K562 (cell line): ENCODE data around the gene POLR3G. TPM values are rescaled to one million over a fixed set of nuclear protein-coding genes. Genes with fewer than 3 reads are reported as not detected.

Experiments
- ARID3B ChIP-seq: fragments of 250-450 bp; sonication (Bioruptor Pico); IDR thresholded peaks from 2 replicates; pipeline ENCODE4 v1.4.0; 2020; ENCODE audit warnings: borderline replicate concordance
- BHLHE40 ChIP-seq: IDR thresholded peaks from 2 replicates; pipeline ENCODE4 v1.6.1; 2011; ENCODE audit warnings: low read length, improper control_type of control experiment
- BRF1 ChIP-seq: IDR thresholded peaks from 3 replicates; pipeline ENCODE4 v1.6.1; 2011; ENCODE audit warnings: borderline replicate concordance, mild to moderate bottlenecking; ENCODE audit not compliant: insufficient read length; ENCODE audit errors: extremely low read depth
- CREM ChIP-seq: IDR thresholded peaks from 2 replicates; pipeline ENCODE4 v1.6.1; 2014; ENCODE audit warnings: antibody characterized with exemption, low read depth
- GABPB2 ChIP-seq: fragments of 250-450 bp; sonication (Bioruptor Pico); conservative IDR thresholded peaks from 2 replicates; pipeline ENCODE4 v1.5.1; 2021; ENCODE audit warnings: mild to moderate bottlenecking
- HMGN3 ChIP-seq: IDR thresholded peaks from 2 replicates; pipeline ENCODE4 v1.6.1; 2011; ENCODE audit warnings: borderline replicate concordance, low read depth, mild to moderate bottlenecking, mixed read lengths, low read length; ENCODE audit not compliant: insufficient read length; ENCODE audit errors: extremely low read depth
- HNRNPK ChIP-seq: fragments of 200-400 bp; formaldehyde crosslinking; IDR thresholded peaks from one replicate; pipeline ENCODE4 v1.6.1; 2018; ENCODE audit warnings: mild to moderate bottlenecking, low read depth, low read length; ENCODE audit not compliant: poor library complexity, severe bottlenecking
- HSF4 ChIP-seq: fragments of 250-450 bp; sonication (Bioruptor Pico); IDR thresholded peaks from 2 replicates; pipeline ENCODE4 v2.1.2; 2022; ENCODE audit warnings: mild to moderate bottlenecking, moderate library complexity, borderline replicate concordance
- JUN ChIP-seq, 2 experiments: sonication (generic) in 1 of 2; formaldehyde crosslinking in 1 of 2; IDR thresholded peaks; 2 replicates each; pipeline versions ENCODE4 v1.6.1 to v1.8.0; 2012 to 2022; ENCODE audit warnings: borderline replicate concordance in 2 of 2, mild to moderate bottlenecking in 2 of 2, improper control_type of control experiment in 1 of 2, low read depth in 1 of 2, low read length in 1 of 2, missing genetic modification reagents in 1 of 2
- KDM2B ChIP-seq: fragments of 250-450 bp; sonication (Bioruptor Pico); IDR thresholded peaks from 2 replicates; pipeline ENCODE4 v1.8.0; 2021; ENCODE audit warnings: mild to moderate bottlenecking, moderate library complexity
- MIER1 ChIP-seq: fragments of 450-650 bp; IDR thresholded peaks from 2 replicates; pipeline ENCODE4 v1.6.1; 2016; ENCODE audit warnings: antibody characterized with exemption, mild to moderate bottlenecking, low read depth
- PTRF ChIP-seq: fragments of 450-650 bp; IDR thresholded peaks from 2 replicates; pipeline ENCODE4 v1.6.1; 2016; ENCODE audit warnings: mild to moderate bottlenecking, missing genetic modification characterization, missing compliant biosample characterization
- SAFB2 ChIP-seq: fragments of 200-400 bp; formaldehyde crosslinking; IDR thresholded peaks from 2 replicates; pipeline ENCODE4 v1.6.1; 2018; ENCODE audit warnings: borderline replicate concordance, low read length, low read depth, moderate library complexity; ENCODE audit not compliant: severe bottlenecking
- SP2 ChIP-seq: IDR thresholded peaks from 2 replicates; pipeline ENCODE4 v1.6.1; 2011; ENCODE audit warnings: mild to moderate bottlenecking, low read depth, low read length, moderate library complexity; ENCODE audit not compliant: poor library complexity, severe bottlenecking; ENCODE audit errors: extremely low read depth
- TAL1 ChIP-seq: fragments of 450-650 bp; IDR thresholded peaks from 2 replicates; pipeline ENCODE4 v1.6.1; 2016; ENCODE audit warnings: mild to moderate bottlenecking
- TBP ChIP-seq: optimal IDR thresholded peaks from 2 replicates; pipeline ENCODE3; 2011; ENCODE audit warnings: low read depth, low read length, improper control_type of control experiment
- TGIF2 ChIP-seq: sonication (generic); formaldehyde crosslinking; IDR thresholded peaks from 2 replicates; pipeline ENCODE4 v1.8.1; 2022; ENCODE audit warnings: mild to moderate bottlenecking, missing genetic modification reagents, moderate library complexity
- USF2 ChIP-seq: sonication (generic); formaldehyde crosslinking; IDR thresholded peaks from 2 replicates; pipeline ENCODE4 v1.5.0; 2020; ENCODE audit warnings: missing genetic modification reagents
- ZBTB11 ChIP-seq, 3 experiments: fragments of 200-800 bp in 1 of 3; fragments of 250-450 bp in 1 of 3; fragments of 450-650 bp in 1 of 3; sonication (Bioruptor Pico) in 1 of 3; sonication (Bioruptor generic) in 1 of 3; formaldehyde crosslinking in 1 of 3; IDR thresholded peaks; 2 replicates each; pipeline versions ENCODE4 v1.6.1 to v1.8.0; 2016 to 2022; ENCODE audit warnings: mild to moderate bottlenecking in 2 of 3, missing genetic modification characterization in 2 of 3, missing compliant biosample characterization in 1 of 3, moderate library complexity in 1 of 3
- ZNF133 ChIP-seq: fragments of 250-450 bp; sonication (Bioruptor Pico); IDR thresholded peaks from 2 replicates; pipeline ENCODE4 v1.4.0; 2020; ENCODE audit warnings: mild to moderate bottlenecking
- ZNF717 ChIP-seq: fragments of 250-450 bp; sonication (Bioruptor Pico); IDR thresholded peaks from 2 replicates; pipeline ENCODE4 v1.5.0; 2021
- polyA plus RNA-seq, 8 experiments: library from polyadenylated mRNA; depleted of rRNA in 4 of 8; stranded (reverse) in 5 of 8; unstranded in 3 of 8; fragments of >200 nt; fragmentation: Nextera tagmentation in 2 of 8; fragmentation: Illumina TruSeq in 1 of 8; extraction: Ambion mirVana in 2 of 8; extraction: Trizol in 1 of 8; gene quantifications; 2 replicates each; pipeline versions ENCODE4 v1.2.1 to v1.2.3, GENCODE V29; 2011 to 2014; ENCODE audit warnings: inconsistent platforms in 1 of 8, missing spikeins in 1 of 8
- total RNA-seq, 7 experiments: library from RNA; depleted of rRNA in 6 of 7; stranded (reverse); fragments of >200 nt in 6 of 7; fragmentation: Illumina TruSeq in 2 of 7; extraction: Trizol in 2 of 7; gene quantifications; 2 replicates each; pipeline versions ENCODE4 v1.2.1 to v1.2.3, GENCODE V29; 2011 to 2021; ENCODE audit warnings: low replicate concordance in 1 of 7

POLR3G gene
- total and polyA plus RNA-seq, 9 of the 15 experiments (the other 6 are each of a cell fraction or from before 2014, with no cell fraction given): 39.0 to 111 (median 59.0) TPM

GRCh38 chr5:90474235-90475107, at the start of gene POLR3G, which contains the start of gene MBLAC2 (continued):
- TF ChIP-seq USF2 (CRISPR knock-in tag): no peak; the same call in 1 of the 2 replicates
- no peak for TF ChIP-seq TGIF2 (CRISPR knock-in tag)
- TF ChIP-seq TBP: peak; percentile 89
- TF ChIP-seq HNRNPK: peak; percentile 14
- TF ChIP-seq BRF1: no peak
- no peak for TF ChIP-seq TAL1
- peak; percentile 75 for TF ChIP-seq BHLHE40
- TF ChIP-seq HMGN3: peak; percentile 66
- no peak for TF ChIP-seq ZNF133 (CRISPR knock-in tag)
- no peak for TF ChIP-seq SAFB2
- no peak for TF ChIP-seq ARID3B
- no peak for TF ChIP-seq SP2
- peak in 1 of 3 experiments; percentile 77; a peak in 2 of 6 replicates for TF ChIP-seq ZBTB11 (CRISPR knock-in tag; IDR thresholded peaks at IDR 0.05)
- TF ChIP-seq KDM2B (CRISPR knock-in tag): no peak
- TF ChIP-seq MIER1: no peak
- TF ChIP-seq GABPB2: no peak
- TF ChIP-seq JUN (IDR thresholded peaks at IDR 0.05; ENCODE audit: borderline replicate concordance, low read depth, low read length): no peak
- TF ChIP-seq JUN (CRISPR knock-in tag; IDR thresholded peaks at IDR 0.05; ENCODE audit: borderline replicate concordance): no peak
- TF ChIP-seq HSF4 (CRISPR knock-in tag): no peak
- TF ChIP-seq CREM: peak; percentile 59; the same call in 1 of the 2 replicates
- no peak for TF ChIP-seq ZNF717 (CRISPR knock-in tag)
- no peak for TF ChIP-seq PTRF (tag)
